IMR-90 (cell line): ENCODE measurements around the gene IDH3A. TPM values are rescaled to one million over a fixed set of nuclear protein-coding genes. Genes with fewer than 3 reads are reported as not detected.

Experiments
- ATAC-seq: fragments of 200-7000 bp; cut with Tn5 transposase; 2 replicates; pipeline ENCODE4 v1.9.1; 2020; ENCODE audit warnings: low read depth, mild to moderate bottlenecking, moderate library complexity
- BruUV-seq: library from RNA; stranded (reverse); fragments of 400-500 nt; replicated peaks from 2 replicates; lab custom pipeline; 2021; lab: Mats Ljungman, UMichigan
- CTCF ChIA-PET: fragments of 300-600 bp; formaldehyde crosslinking; extraction: SDS; loops from one replicate; lab custom pipeline; 2021; ENCODE audit warnings: antibody characterized with exemption; lab: Yijun Ruan, JAX
- POLR2A ChIA-PET: fragments of 300-600 bp; sonication (Branson Sonifier 250); formaldehyde crosslinking; loops from one replicate; lab custom pipeline; 2022; ENCODE audit warnings: antibody characterized with exemption; ENCODE audit not compliant: unreplicated experiment; lab: Charles Lee
- DNase-seq: peaks from one replicate; pipeline ENCODE4 v3.0.0; 2013
- H2AFZ ChIP-seq: replicated peaks from 2 replicates; pipeline ENCODE3; 2013; ENCODE audit warnings: low read length, mild to moderate bottlenecking; ENCODE audit not compliant: poor library complexity
- H2AK5ac ChIP-seq: 2 replicates; pipeline ENCODE4 v1.6.1; 2013; ENCODE audit warnings: low read depth, low read length, inconsistent platforms
- H2AK9ac ChIP-seq: replicated peaks from 2 replicates; pipeline ENCODE3; 2013; ENCODE audit warnings: mild to moderate bottlenecking, low read depth, low read length, moderate library complexity; ENCODE audit not compliant: poor library complexity
- H2BK120ac ChIP-seq: 2 replicates; pipeline ENCODE4 v1.6.1; 2013; ENCODE audit warnings: low read depth, low read length, inconsistent platforms
- H2BK15ac ChIP-seq: 3 replicates; pipeline ENCODE4 v1.6.1; 2013; ENCODE audit warnings: low read depth, low read length, inconsistent platforms
- H2BK20ac ChIP-seq: 2 replicates; pipeline ENCODE4 v1.6.1; 2013; ENCODE audit warnings: low read depth, mild to moderate bottlenecking, inconsistent platforms, low read length, moderate library complexity
- H2BK5ac ChIP-seq: 2 replicates; pipeline ENCODE4 v1.6.1; 2013; ENCODE audit warnings: mild to moderate bottlenecking, low read depth, low read length, inconsistent platforms; ENCODE audit not compliant: poor library complexity, severe bottlenecking
- H3K14ac ChIP-seq: replicated peaks from 2 replicates; pipeline ENCODE4 v1.6.1; 2013; ENCODE audit warnings: low read depth, low read length, inconsistent platforms
- H3K18ac ChIP-seq: 2 replicates; pipeline ENCODE4 v1.6.1; 2013; ENCODE audit warnings: low read depth, low read length, control low read depth
- H3K23ac ChIP-seq: 2 replicates; pipeline ENCODE4 v1.6.1; 2013; ENCODE audit warnings: low read depth, low read length, inconsistent platforms
- H3K27ac ChIP-seq: 2 replicates; pipeline ENCODE4 v1.5.1; 2013; ENCODE audit warnings: mild to moderate bottlenecking, control low read depth, low read length; ENCODE audit not compliant: insufficient read depth
- H3K27me3 ChIP-seq: 2 replicates; pipeline ENCODE4 v1.6.1; 2013; ENCODE audit warnings: low read length; ENCODE audit not compliant: control insufficient read depth, insufficient read depth
- H3K36me3 ChIP-seq: 2 replicates; pipeline ENCODE4 v1.6.1; 2013; ENCODE audit warnings: low read length, mixed read lengths; ENCODE audit not compliant: control insufficient read depth, insufficient read depth
- H3K4ac ChIP-seq: 2 replicates; pipeline ENCODE4 v1.6.1; 2013; ENCODE audit warnings: low read depth, low read length, inconsistent platforms
- H3K4me1 ChIP-seq: 2 replicates; pipeline ENCODE4 v1.6.1; 2013; ENCODE audit warnings: low read length, mixed read lengths; ENCODE audit not compliant: control insufficient read depth, insufficient read depth
- H3K4me2 ChIP-seq: 2 replicates; pipeline ENCODE4 v1.6.1; 2013; ENCODE audit warnings: low read depth, mild to moderate bottlenecking, control low read depth, low read length, moderate library complexity
- H3K4me3 ChIP-seq: 2 replicates; pipeline ENCODE4 v1.5.1; 2013; ENCODE audit warnings: low read depth, mild to moderate bottlenecking, control low read depth, low read length, moderate library complexity; ENCODE audit not compliant: insufficient read depth
- H3K56ac ChIP-seq: 2 replicates; pipeline ENCODE4 v1.6.1; 2013; ENCODE audit warnings: low read length, inconsistent platforms; ENCODE audit not compliant: insufficient read depth; ENCODE audit errors: extremely low read depth
- H3K79me1 ChIP-seq, 2 experiments: 2 replicates each; pipeline ENCODE4 v1.6.1; 2013; ENCODE audit warnings: low read length in 2 of 2, inconsistent platforms in 1 of 2, low read depth in 1 of 2
- H3K9ac ChIP-seq: 2 replicates; pipeline ENCODE4 v1.6.1; 2013; ENCODE audit warnings: low read depth, low read length, control low read depth
- H3K9me1 ChIP-seq: 2 replicates; pipeline ENCODE4 v1.6.1; 2013; ENCODE audit warnings: low read length, inconsistent platforms; ENCODE audit not compliant: insufficient read depth
- H3K9me3 ChIP-seq: 2 replicates; pipeline ENCODE4 v1.6.1; 2013; ENCODE audit warnings: low read length; ENCODE audit not compliant: control insufficient read depth, insufficient read depth
- H4K20me1 ChIP-seq: 2 replicates; pipeline ENCODE4 v1.6.1; 2013; ENCODE audit warnings: low read length, inconsistent platforms; ENCODE audit not compliant: insufficient read depth
- H4K5ac ChIP-seq: 2 replicates; pipeline ENCODE4 v1.6.1; 2013; ENCODE audit warnings: mild to moderate bottlenecking, low read depth, low read length, control low read depth
- H4K8ac ChIP-seq, 2 experiments: 2 replicates each; pipeline ENCODE4 v1.6.1; 2013; ENCODE audit warnings: low read depth in 2 of 2, low read length in 2 of 2, control low read depth in 1 of 2, inconsistent platforms in 1 of 2
- H4K91ac ChIP-seq: 2 replicates; pipeline ENCODE4 v1.6.1; 2013; ENCODE audit warnings: low read depth, low read length, inconsistent platforms; ENCODE audit not compliant: insufficient read depth
- BHLHE40 ChIP-seq: fragments of 150-350 bp; IDR thresholded peaks from 2 replicates; pipeline ENCODE4 v1.6.1; 2016; ENCODE audit warnings: mild to moderate bottlenecking, low read depth, low read length
- FOS ChIP-seq: fragments of 150-350 bp; IDR thresholded peaks from 2 replicates; pipeline ENCODE4 v1.6.1; 2016; ENCODE audit warnings: low read depth, low read length
- MXI1 ChIP-seq: IDR thresholded peaks from 2 replicates; pipeline ENCODE4 v1.6.1; 2012; ENCODE audit warnings: low read depth, mild to moderate bottlenecking, low read length, moderate library complexity, borderline replicate concordance
- NFE2L2 ChIP-seq: fragments of 150-350 bp; IDR thresholded peaks from 2 replicates; pipeline ENCODE4 v1.6.1; 2016; ENCODE audit warnings: low read depth, mild to moderate bottlenecking, low read length
- POLR2A ChIP-seq: IDR thresholded peaks from 2 replicates; pipeline ENCODE4 v1.6.1; 2012; ENCODE audit warnings: mild to moderate bottlenecking, low read depth, low read length
- RAD21 ChIP-seq: IDR thresholded peaks from 2 replicates; pipeline ENCODE4 v1.6.1; 2012; ENCODE audit warnings: low read length, improper control_type of control experiment
- RFX5 ChIP-seq: IDR thresholded peaks from 2 replicates; pipeline ENCODE4 v1.8.0; 2012; ENCODE audit warnings: low read depth, mild to moderate bottlenecking, low read length, moderate library complexity
- SMC3 ChIP-seq: fragments of 150-350 bp; IDR thresholded peaks from 2 replicates; pipeline ENCODE4 v1.6.1; 2016; ENCODE audit warnings: low read depth, mild to moderate bottlenecking, antibody characterized with exemption, low read length, moderate library complexity
- WGBS, 2 experiments: methylation state at CpG; one replicate each; pipeline versions ENCODE4 v1.1.5 to v1.1.7; 2013; ENCODE audit warnings: missing lambda C conversion rate in 2 of 2; ENCODE audit not compliant: insufficient read length in 1 of 2; ENCODE audit errors: extremely low coverage in 2 of 2; 5-methylcytosine and 5-hydroxymethylcytosine counted together
- dilution Hi-C: fragments of 300-500 bp; cut with HindIII; formaldehyde crosslinking; loops from one replicate; pipeline ENCODE4 v1.14.3; 2018; ENCODE audit warnings: low sequenced_read_pairs; ENCODE audit not compliant: unreplicated experiment
- in situ Hi-C: fragments of 300-500 bp; cut with MboI; formaldehyde crosslinking; loops from 3 replicates; pipeline ENCODE4 v1.14.3; 2019; ENCODE audit warnings: low sequenced_read_pairs, inconsistent platforms, mixed read lengths
- intact Hi-C: fragments of 100-400 bp; cut with micrococcal nuclease; formaldehyde crosslinking; loops from 2 replicates; pipeline ENCODE4 v1.10.0; 2022
- polyA plus RNA-seq, 3 experiments: library from polyadenylated mRNA; depleted of rRNA; stranded (reverse); fragments of >200 nt; gene quantifications; 2 replicates each; pipeline ENCODE4 v1.2.3, GENCODE V29; 2012; ENCODE audit warnings: low replicate concordance in 1 of 3
- total RNA-seq: library from RNA; depleted of rRNA; stranded (reverse); fragments of >200 nt; gene quantifications from 2 replicates; pipeline ENCODE4 v1.2.3, GENCODE V29; 2012

The IDH3A gene
- total and polyA plus RNA-seq, 2 of the 4 experiments (the other 2 are of a cell fraction), result 34.5 to 47.7 TPM

GRCh38 chr15:78200276-78200930, 51.2 kb downstream of the IDH3A start:
- Histone ChIP-seq H3K18ac (no peak overlapping the region), H3K79me1 (no peaks in the 10 kb centered on the region), H3K4me2 (no peak overlapping the region), H3K36me3 (no peaks in the 10 kb centered on the region), H3K9me1 (no peaks in the 10 kb centered on the region), H4K20me1 (no peaks in the 10 kb centered on the region), H2BK120ac (no peak overlapping the region), H2AK5ac (no peak overlapping the region), H3K9me3 (no peaks in the 10 kb centered on the region), H3K56ac (no peak overlapping the region), H3K14ac (no peak overlapping the region), H3K4me3 (no peak overlapping the region), H3K23ac (no peak overlapping the region), H2BK20ac (no peak overlapping the region), H3K27me3 (peaks cover 44% of the 10 kb centered on the region), H4K8ac (no peak overlapping the region), H3K4me1 (no peaks in the 10 kb centered on the region), H3K27ac (no peak overlapping the region), H2BK5ac (no peak overlapping the region), H2AFZ (no peak overlapping the region), H4K91ac (no peak overlapping the region), H3K9ac (no peak overlapping the region), H2AK9ac (peak overlapping the region; percentile 19), H3K4ac (no peak overlapping the region), H2BK15ac (no peak overlapping the region), H4K5ac (no peak overlapping the region)
- ChIA-PET CTCF (no interaction called here), POLR2A (no interaction called here)
- no peak for ATAC-seq
- no TSS peak for BruUV-seq
- dilution Hi-C loops, result no loop called here
- intact Hi-C loops, result no loop called here
- no peak for TF ChIP-seq RFX5
- TF ChIP-seq FOS, result no peak
- no peak for TF ChIP-seq RAD21
- TF ChIP-seq SMC3, result no peak
- no peak for TF ChIP-seq POLR2A
- no peak for TF ChIP-seq NFE2L2
- TF ChIP-seq MXI1, result no peak
- no peak for TF ChIP-seq BHLHE40
- 81% methylated on average over 4 of the region's 10 CpGs; no CpG with 5 or more reads in 1 of the 2 experiments for WGBS, 2 experiments
- in situ Hi-C loops, result no loop called here
- no peak for DNase-seq
